ENCODE results near the gene CTXND2. TPM values are rescaled to one million over a fixed set of nuclear protein-coding genes. Genes with fewer than 3 reads are reported as not detected.
"Not testable (repeated sequence)": the region's sequence is repeated elsewhere in the genome, so short reads cannot be mapped to it uniquely, and the experiment has no call there.

The CTXND2 gene
- under 1 TPM in 2 of 4 donors, not detected in 2; 0.11 to 0.16 TPM for polyA plus RNA-seq (ENCODE audit: insufficient read length in 4 of 4)

- DNase-seq (ENCODE audit: low read depth in 4 of 4, low spot score in 2 of 4), result no peak
Observed at GRCh38 chr1:150887018-150887417, at the start of gene CTXND2. CTXND2 (plus strand) TSS chr1:150887136; CDS start chr1:150912315, 25,179 bp downstream.

DNA sequence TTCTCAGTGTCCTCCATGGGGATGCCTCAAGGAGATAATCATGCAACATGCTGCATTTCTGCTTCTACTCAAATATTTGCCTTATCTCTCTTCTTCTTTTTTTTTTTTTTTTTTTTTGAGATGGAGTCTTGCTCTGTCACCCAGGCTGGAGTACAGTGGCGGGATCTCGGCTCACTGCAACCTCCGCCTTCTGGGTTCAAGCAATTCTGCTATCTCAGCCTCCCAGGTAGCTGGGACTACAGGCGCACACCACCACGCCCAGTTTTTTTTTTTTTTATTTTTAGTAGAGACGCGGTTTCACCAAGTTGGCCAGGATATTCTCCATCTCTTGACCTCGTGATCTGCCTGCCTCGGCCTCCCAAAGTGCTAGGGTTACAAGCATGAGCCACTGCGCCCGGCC, 46.1 kb upstream of the CTXND2 start:
- not testable (repeated sequence) for DNase-seq (ENCODE audit: low read depth in 4 of 4, low spot score in 2 of 4)

GRCh38 chr1:150841626-150842025, 45.3 kb upstream of the CTXND2 start:
- no peak for DNase-seq (ENCODE audit: low read depth in 4 of 4, low spot score in 2 of 4)

- DNase-seq (ENCODE audit: low read depth in 4 of 4, low spot score in 2 of 4), result no peak
Observed at GRCh38 chr1:150842343-150842742, 44.6 kb upstream of the CTXND2 start.

GRCh38 chr1:150842964-150843363, 44.0 kb upstream of the CTXND2 start:
- no peak for DNase-seq (ENCODE audit: low read depth in 4 of 4, low spot score in 2 of 4)

DNA sequence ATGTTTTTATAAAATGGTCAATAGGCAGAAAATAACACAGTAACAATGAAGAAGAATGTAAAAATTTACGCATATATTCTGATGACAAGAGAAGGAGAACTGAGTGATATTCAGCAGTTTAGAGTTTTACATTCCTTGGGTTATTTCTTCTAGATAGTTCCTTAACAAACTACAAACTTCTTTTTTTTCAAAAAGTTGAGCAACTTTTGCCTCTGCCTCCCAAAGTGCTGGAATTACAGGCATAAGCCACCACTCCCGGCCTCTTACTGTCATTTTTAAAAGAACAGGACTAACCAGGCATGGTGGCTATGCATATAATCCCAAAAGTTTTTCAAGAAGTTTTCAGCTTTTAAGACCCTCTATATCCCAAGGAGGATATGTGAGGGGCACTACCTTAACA, 43.5 kb upstream of the CTXND2 start:
- DNase-seq (ENCODE audit: low read depth in 4 of 4, low spot score in 2 of 4), result no peak

GRCh38 chr1:150846473-150847146, 40.3 kb upstream of the CTXND2 start:
- DNase-seq (ENCODE audit: low read depth in 4 of 4, low spot score in 2 of 4), result no peak

DNA sequence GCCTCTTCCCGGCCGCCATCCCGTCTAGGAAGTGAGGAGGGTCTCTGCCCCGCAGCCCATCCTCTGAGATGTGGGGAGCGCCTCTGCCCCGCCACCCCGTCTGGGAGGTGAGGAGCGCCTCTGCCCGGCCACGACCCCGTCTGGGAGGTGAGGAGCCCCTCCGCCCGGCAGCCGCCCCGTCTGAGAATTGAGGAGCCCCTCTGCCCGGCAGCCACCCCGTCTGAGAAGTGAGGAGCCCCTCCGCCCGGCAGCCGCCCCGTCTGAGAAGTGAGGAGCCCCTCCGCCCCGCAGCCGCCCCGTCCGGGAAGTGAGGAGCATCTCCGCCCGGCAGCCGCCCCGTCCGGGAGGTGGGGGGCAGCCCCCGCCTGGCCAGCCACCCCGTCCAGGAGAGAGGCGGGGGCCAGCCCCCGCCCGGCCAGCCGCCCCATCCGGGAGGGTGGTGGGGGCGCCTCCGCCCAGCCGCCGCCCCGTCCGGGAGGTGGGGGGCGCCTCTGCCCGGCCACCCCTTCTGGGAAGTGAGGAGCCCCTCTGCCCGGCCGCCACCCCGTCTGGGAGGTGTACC, 36.1 kb upstream of the CTXND2 start:
- not testable (repeated sequence) for DNase-seq (ENCODE audit: low read depth in 4 of 4, low spot score in 2 of 4)

GRCh38 chr1:150852734-150853133, 34.2 kb upstream of the CTXND2 start:
- not testable (repeated sequence) for DNase-seq (ENCODE audit: low read depth in 4 of 4, low spot score in 2 of 4)

- DNase-seq (ENCODE audit: low read depth in 4 of 4, low spot score in 2 of 4), result no peak
Observed at GRCh38 chr1:150863724-150864123, 23.2 kb upstream of the CTXND2 start.

GRCh38 chr1:150864200-150864599, 22.7 kb upstream of the CTXND2 start:
- DNase-seq (ENCODE audit: low read depth in 4 of 4, low spot score in 2 of 4), result not testable (repeated sequence)

DNA sequence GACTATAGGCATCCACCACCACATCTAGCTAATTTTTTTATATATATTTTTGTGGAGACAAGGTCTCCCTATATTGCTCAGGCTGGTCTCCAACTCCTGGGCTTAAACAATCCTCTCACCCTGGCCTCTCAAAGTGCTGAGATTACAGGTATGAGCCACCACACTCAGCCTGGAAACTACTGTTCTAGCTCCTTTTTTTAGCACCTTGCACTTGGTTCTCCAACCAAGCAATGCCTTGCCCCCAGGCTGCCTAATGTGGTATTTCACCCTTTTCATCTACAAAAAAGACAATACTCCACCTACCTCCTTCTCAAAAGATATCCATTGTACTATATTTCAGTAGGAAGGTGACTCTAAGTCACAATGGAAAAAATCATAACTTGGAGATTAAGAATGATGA, 17.3 kb upstream of the CTXND2 start:
- no peak for DNase-seq (ENCODE audit: low read depth in 4 of 4, low spot score in 2 of 4)

GRCh38 chr1:150872572-150872971, 14.4 kb upstream of the CTXND2 start:
- no peak for DNase-seq (ENCODE audit: low read depth in 4 of 4, low spot score in 2 of 4)

DNA sequence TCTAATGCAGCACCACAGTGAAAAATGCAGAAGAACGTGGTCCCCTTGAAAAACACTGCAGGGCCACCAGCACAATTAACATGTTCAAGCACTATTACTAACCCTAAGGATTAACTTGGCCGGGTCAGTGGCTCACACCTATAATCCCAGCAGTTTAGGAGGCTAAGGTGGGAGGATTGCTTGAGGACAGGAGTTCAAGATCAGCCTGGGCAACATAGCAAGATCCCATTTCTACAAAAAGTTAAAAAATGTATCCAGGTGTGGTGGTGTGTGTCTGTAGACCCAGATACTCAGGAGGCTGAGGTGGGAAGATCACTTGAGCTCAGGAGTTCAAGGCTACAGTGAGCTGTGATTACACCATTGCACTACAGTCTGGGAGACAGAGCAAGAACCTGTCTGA, 13.4 kb upstream of the CTXND2 start:
- DNase-seq (ENCODE audit: low read depth in 4 of 4, low spot score in 2 of 4), result no peak

DNA sequence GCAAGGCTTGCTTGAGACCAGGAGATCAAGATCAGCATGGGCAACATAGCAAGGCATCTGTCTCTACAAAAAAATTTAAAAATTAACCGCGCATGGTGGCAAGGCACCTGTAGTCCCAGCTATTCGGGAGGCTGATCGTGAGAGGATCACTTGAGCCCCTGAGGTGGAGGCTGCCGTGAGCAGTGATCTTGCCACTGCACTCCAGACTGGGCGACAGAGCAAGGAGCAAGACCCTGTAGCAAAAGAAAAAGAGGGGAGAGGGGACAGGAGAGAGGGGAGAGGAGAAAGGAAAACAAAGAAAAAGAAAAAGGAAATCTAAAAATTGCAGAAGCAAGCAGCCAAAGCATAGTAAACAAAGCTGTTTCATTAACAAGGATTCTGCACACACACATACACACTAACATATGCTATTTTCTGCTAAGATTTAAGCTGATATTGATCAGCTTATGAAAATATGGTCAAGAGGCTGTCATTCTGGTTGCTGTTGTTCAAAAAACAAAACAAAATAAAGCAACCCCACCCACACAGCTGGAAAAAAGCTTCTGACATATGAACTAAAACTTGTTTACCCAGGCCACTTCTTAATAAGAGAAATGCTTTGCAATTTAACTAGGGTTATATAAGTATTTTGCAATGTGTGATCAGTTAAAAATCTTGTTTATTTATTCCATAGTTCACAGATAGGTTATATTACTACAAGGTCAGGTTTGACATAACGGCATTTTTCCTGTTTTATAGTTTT, 12.3 kb upstream of the CTXND2 start:
- peak in 1 of 4 donors; percentile 7 for DNase-seq (ENCODE audit: low read depth in 4 of 4, low spot score in 2 of 4)

DNA sequence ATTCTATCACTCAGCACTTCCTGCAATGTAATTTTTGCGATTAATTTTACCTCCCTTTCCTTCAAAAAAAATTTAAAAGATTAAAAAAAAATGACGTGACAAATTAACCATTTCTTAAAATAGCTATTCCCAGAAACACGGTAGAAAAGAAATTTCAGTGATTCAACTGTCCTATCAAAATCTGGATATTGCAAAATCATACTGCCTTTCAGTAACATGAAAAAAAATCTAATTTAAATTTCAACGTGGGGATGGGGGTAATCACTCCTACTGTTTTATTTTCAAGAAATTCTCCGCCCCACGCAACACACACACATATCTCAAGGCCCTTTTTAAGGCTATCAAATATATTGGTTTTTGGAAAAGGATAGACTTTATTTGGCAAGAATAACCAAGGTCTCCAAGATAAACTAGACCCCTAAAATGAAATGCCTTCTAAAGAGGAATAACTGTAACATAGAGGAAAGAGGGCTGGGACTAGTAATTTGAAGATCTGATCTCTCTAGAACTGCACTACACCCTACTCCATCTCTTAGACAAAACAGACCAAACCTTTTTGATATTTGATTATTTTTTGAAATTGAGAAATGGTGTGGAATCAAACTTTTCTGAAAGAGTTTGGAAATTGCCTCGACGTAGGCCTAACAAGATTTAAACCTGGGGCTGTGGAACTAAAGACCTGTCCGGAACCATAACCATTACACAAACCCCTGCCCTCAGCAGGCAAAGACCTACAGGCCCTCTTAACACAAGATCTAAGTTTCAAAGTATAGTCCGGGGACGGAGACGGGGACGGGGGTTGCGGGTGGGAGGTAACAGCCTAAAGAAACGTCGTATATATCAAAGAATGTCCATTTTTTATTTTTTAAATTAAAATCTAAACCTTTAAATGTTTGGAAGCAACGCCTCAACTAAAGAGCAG, 11.5 kb upstream of the CTXND2 start:
- DNase-seq (ENCODE audit: low read depth in 4 of 4, low spot score in 2 of 4), result peak in 2 of 4 donors; percentile 14 to 39

DNA sequence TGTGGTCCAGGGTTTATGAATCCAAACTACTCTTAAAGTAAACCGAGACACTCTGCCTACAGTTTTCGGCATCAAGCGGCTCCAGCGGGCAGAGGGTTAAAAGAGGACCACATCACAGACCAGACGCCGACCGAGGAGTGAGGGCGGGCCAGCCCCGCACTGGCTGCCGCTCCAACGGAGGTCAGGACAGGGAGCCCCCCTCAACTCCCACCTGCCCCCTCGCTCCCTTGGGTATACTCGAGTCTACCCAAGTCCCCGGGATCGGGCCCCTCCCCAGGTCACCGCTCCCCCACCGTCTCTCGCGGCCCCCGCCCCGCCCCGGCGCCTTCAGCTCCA, 10.8 kb upstream of the CTXND2 start:
- peak; percentile 56 to 72 (median 60) for DNase-seq (ENCODE audit: low read depth in 4 of 4, low spot score in 2 of 4)

- DNase-seq (ENCODE audit: low read depth in 4 of 4, low spot score in 2 of 4), result not testable (repeated sequence)
Observed at GRCh38 chr1:150878931-150879330, 8.0 kb upstream of the CTXND2 start.

DNA sequence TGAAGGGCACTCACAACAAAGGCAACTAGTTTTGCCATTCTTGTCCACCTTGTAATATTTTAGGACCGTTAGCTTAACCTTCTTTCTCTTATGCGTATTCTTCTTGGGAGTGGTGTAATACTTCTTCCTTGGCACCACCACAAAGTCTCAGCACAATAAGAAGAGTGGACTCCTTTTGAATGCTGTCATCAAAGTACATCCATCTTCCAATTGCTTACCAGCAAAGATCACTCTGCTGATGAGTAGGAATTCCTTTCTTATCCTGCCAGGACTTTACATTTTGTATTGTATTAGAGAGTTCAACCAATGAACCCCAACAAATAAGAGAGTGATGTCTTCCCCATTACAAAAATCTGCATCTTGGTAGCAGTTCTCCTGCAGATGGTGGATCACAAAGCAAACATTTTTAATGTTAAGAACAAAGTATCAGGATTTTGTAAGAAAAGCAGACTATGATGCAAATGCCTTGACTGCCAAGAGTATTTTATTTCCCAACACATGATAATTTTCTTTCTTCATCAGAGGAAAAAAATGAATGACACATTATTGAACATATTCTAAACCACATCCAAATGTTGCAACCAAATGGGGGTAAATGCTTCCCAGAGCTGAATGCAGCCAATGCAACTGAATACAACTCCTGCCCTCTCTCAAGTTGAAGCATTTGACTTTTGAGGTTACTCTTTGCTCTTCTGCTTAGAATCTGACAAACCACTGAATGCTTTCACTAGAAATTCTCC, 5.4 kb upstream of the CTXND2 start:
- no peak for DNase-seq (ENCODE audit: low read depth in 4 of 4, low spot score in 2 of 4)

DNA sequence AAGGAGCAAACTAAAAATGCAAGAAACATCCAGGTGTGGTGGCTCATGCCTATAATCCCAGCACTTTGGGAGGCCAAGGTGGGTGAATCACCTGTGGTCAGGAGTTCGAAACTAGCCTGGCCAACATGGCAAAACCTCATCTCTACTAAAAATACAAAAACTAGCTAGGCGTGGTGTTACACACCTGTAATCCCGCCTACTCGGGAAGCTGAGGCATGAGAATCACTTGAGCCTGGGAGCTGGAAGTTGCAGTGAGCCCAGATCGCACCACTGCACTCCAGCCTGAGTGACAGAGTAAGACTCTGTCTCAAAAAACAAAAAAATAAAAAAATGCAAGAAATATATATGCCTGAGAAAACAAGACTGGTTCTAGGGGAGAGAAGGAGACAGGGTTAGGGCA, 3.8 kb upstream of the CTXND2 start:
- DNase-seq (ENCODE audit: low read depth in 4 of 4, low spot score in 2 of 4), result not testable (repeated sequence)
